ENCODE results near the gene NPIPA5. TPM values are rescaled to one million over a fixed set of nuclear protein-coding genes. Genes with fewer than 3 reads are reported as not detected.
"Not testable (repeated sequence)": the region's sequence is repeated elsewhere in the genome, so short reads cannot be mapped to it uniquely, and the experiment has no call there.

The NPIPA5 gene
- total and polyA plus RNA-seq, 2 of the 13 experiments (the other 11 are each of a cell fraction or from before 2014, with no cell fraction given), result 9.7 to 21.5 TPM

- peak; percentile 53; the same call in 1 of the 2 replicates for TF ChIP-seq ZFP90 (CRISPR knock-in tag; IDR thresholded peaks at IDR 0.05; ENCODE audit: borderline replicate concordance)
- TF ChIP-seq ZSCAN21 (CRISPR knock-in tag; IDR thresholded peaks at IDR 0.05; ENCODE audit: borderline replicate concordance), result peak; percentile 90
- peak; percentile 54; the same call in 1 of the 2 replicates for TF ChIP-seq ZNF121 (CRISPR knock-in tag; IDR thresholded peaks at IDR 0.05)
- peak; percentile 70 for TF ChIP-seq ZNF607 (CRISPR knock-in tag; IDR thresholded peaks at IDR 0.05; ENCODE audit: borderline replicate concordance)
- TF ChIP-seq TCF12 (IDR thresholded peaks at IDR 0.05); HNF4G (IDR thresholded peaks at IDR 0.05; ENCODE audit: borderline replicate concordance, low read depth, low read length): not testable (repeated sequence)
- 0 out of 2 replicates have a peak, but pooled peaks have one; percentile 61 for TF ChIP-seq TCF12 (CRISPR knock-in tag; IDR thresholded peaks at IDR 0.05)
- peak; percentile 97 for TF ChIP-seq HES4 (CRISPR knock-in tag; IDR thresholded peaks at IDR 0.05; ENCODE audit: borderline replicate concordance)
- TF ChIP-seq ZBTB20 (CRISPR knock-in tag; IDR thresholded peaks at IDR 0.05; ENCODE audit: borderline replicate concordance, low read depth), result 0 out of 2 replicates have a peak, but pooled peaks have one; percentile 42
- peak; percentile 11; the same call in 1 of the 2 replicates for TF ChIP-seq ZNF747 (CRISPR knock-in tag; IDR thresholded peaks at IDR 0.05; ENCODE audit: borderline replicate concordance)
- TF ChIP-seq HBP1 (CRISPR knock-in tag; IDR thresholded peaks at IDR 0.05; ENCODE audit: low read depth), result peak; percentile 63
- TF ChIP-seq MYC (CRISPR knock-in tag; IDR thresholded peaks at IDR 0.05; ENCODE audit: borderline replicate concordance), result peak; percentile 77
- peak; percentile 96 for TF ChIP-seq BORCS8-MEF2B (CRISPR knock-in tag; IDR thresholded peaks at IDR 0.05)
- TF ChIP-seq ZNF614 (CRISPR knock-in tag; IDR thresholded peaks at IDR 0.05; ENCODE audit: borderline replicate concordance), result peak; percentile 76; the same call in 1 of the 2 replicates
- peak; percentile 78; the same call in 1 of the 2 replicates for TF ChIP-seq ZNF33B (CRISPR knock-in tag; IDR thresholded peaks at IDR 0.05)
- TF ChIP-seq ZNF253 (CRISPR knock-in tag; IDR thresholded peaks at IDR 0.05; ENCODE audit: borderline replicate concordance), result peak; percentile 88; the same call in 1 of the 2 replicates
- 0 out of 2 replicates have a peak, but pooled peaks have one; percentile 57 for TF ChIP-seq HNRNPL (IDR thresholded peaks at IDR 0.05; ENCODE audit: low read depth, low read length)
- TF ChIP-seq TBX2 (CRISPR knock-in tag; IDR thresholded peaks at IDR 0.05; ENCODE audit: borderline replicate concordance), result peak; percentile 14; the same call in 1 of the 2 replicates
- TF ChIP-seq ZBTB43 (CRISPR knock-in tag; conservative IDR thresholded peaks at IDR 0.05), result peak; percentile 83; the same call in 1 of the 2 replicates
- peak; percentile 22; the same call in 1 of the 2 replicates for TF ChIP-seq CEBPB (IDR thresholded peaks at IDR 0.05; ENCODE audit: borderline replicate concordance, low read depth, low read length)
- TF ChIP-seq HNF4G (CRISPR knock-in tag; IDR thresholded peaks at IDR 0.05; ENCODE audit: borderline replicate concordance, low read depth), result peak; percentile 22; the same call in 1 of the 2 replicates
- peak; percentile 42; the same call in 1 of the 2 replicates for TF ChIP-seq ZNF879 (CRISPR knock-in tag; IDR thresholded peaks at IDR 0.05)
- peak; percentile 75; the same call in 1 of the 2 replicates for TF ChIP-seq ZNF292 (CRISPR knock-in tag; IDR thresholded peaks at IDR 0.05; ENCODE audit: borderline replicate concordance, low read depth)
- TF ChIP-seq ZFP91 (CRISPR knock-in tag; IDR thresholded peaks at IDR 0.05; ENCODE audit: borderline replicate concordance), result peak; percentile 87
Observed at GRCh38 chr16:15395631-15396508, 17.8 kb upstream of the NPIPA5 start, which contains the start of gene MPV17L (continued).

Measured in HepG2 (cell line).